GM10266 (cell line): ENCODE measurements around the gene SEMA4D.

Experiments used
- DNase-seq: peaks from one replicate; pipeline ENCODE4 v3.0.0; 2012; ENCODE audit errors: extremely low spot score
- CTCF ChIP-seq: IDR thresholded peaks from 2 replicates; pipeline ENCODE4 v1.5.1; 2012; ENCODE audit warnings: mild to moderate bottlenecking, low read depth; ENCODE audit not compliant: control insufficient read depth, insufficient read depth; ENCODE audit errors: missing control alignments

Gene SEMA4D

GRCh38 chr9:89342948-89343347 is 155.0 kb downstream of the SEMA4D start:
- DNase-seq: no peak
- no peak for TF ChIP-seq CTCF

GRCh38 chr9:89342213-89342612 is 155.7 kb downstream of the SEMA4D start:
- no peak for TF ChIP-seq CTCF
- DNase-seq: no peak

- TF ChIP-seq CTCF: no peak
- peak; percentile 71 for DNase-seq
Measured at GRCh38 chr9:89340332-89340731, 157.6 kb downstream of the SEMA4D start.

GRCh38 chr9:89339807-89340206 is 158.1 kb downstream of the SEMA4D start:
- TF ChIP-seq CTCF: no peak
- peak; percentile 25 for DNase-seq

GRCh38 chr9:89330513-89330912 is 167.4 kb downstream of the SEMA4D start:
- TF ChIP-seq CTCF: no peak
- no peak for DNase-seq

- no peak for DNase-seq
Measured at GRCh38 chr9:89329917-89330316, 168.0 kb downstream of the SEMA4D start.

GRCh38 chr9:89328064-89328463 is 169.8 kb downstream of the SEMA4D start:
- no peak for DNase-seq

More at GRCh38 chr9:89329917-89330316, 168.0 kb downstream of the SEMA4D start:
- no peak for TF ChIP-seq CTCF

More at GRCh38 chr9:89328064-89328463, 169.8 kb downstream of the SEMA4D start:
- no peak for TF ChIP-seq CTCF
